T-cell (primary cell): ENCODE measurements around the gene TIE1. TPM values are rescaled to one million over a fixed set of nuclear protein-coding genes. Genes with fewer than 3 reads are reported as not detected.

Experiments used
- ATAC-seq, 4 experiments: fragments of 200-7000 bp in 3 of 4; fragments of 150-1000 bp in 1 of 4; cut with Tn5 transposase; replicated peaks in 1 of 4; 1 replicate in 3 of 4; 2 replicates in 1 of 4; pipeline ENCODE4 v1.10.0; 2021; ENCODE audit warnings: moderate library complexity in 3 of 4, mild to moderate bottlenecking in 2 of 4, moderate number of reproducible peaks in 1 of 4
- CTCF ChIA-PET, 2 donors: fragments of 300-600 bp; sonication (Branson Sonifier 250); formaldehyde crosslinking; loops; one replicate each; lab custom pipeline; 2022; ENCODE audit warnings: antibody characterized with exemption in 2 of 2; lab: Charles Lee
- POLR2A ChIA-PET, 2 donors: fragments of 300-600 bp; sonication (Branson Sonifier 250); formaldehyde crosslinking; loops; one replicate each; lab custom pipeline; 2022; ENCODE audit warnings: antibody characterized with exemption in 2 of 2; lab: Charles Lee
- DNase-seq, 35 experiments: peaks; one replicate each; pipeline versions ENCODE4 v3.0.0 to v3.0.0-alpha.2; 2013 to 2023
- H3K27ac ChIP-seq: one replicate; pipeline ENCODE4 v1.5.1; 2013; ENCODE audit warnings: low read length
- H3K27me3 ChIP-seq, 2 experiments: replicated peaks in 1 of 2; 1 replicate in 1 of 2; 2 replicates in 1 of 2; pipeline versions ENCODE4 v1.6.1 to v1.7.0; 2013; ENCODE audit warnings: low read length in 1 of 2, mixed read lengths in 1 of 2; ENCODE audit not compliant: control insufficient read depth in 2 of 2, insufficient read depth in 2 of 2; ENCODE audit errors: extremely low read depth in 1 of 2
- H3K36me3 ChIP-seq, 2 donors: 1 replicate in 1 of 2; 2 replicates in 1 of 2; pipeline versions ENCODE4 v1.6.1 to v1.7.0; 2013; ENCODE audit warnings: low read length in 1 of 2; ENCODE audit not compliant: control insufficient read depth in 2 of 2, insufficient read depth in 1 of 2; ENCODE audit errors: extremely low read depth in 1 of 2
- H3K4me1 ChIP-seq, 2 experiments: 1 replicate in 1 of 2; 2 replicates in 1 of 2; pipeline versions ENCODE4 v1.6.1 to v1.7.0; 2013; ENCODE audit warnings: low read length in 2 of 2, mixed read lengths in 1 of 2; ENCODE audit not compliant: insufficient read depth in 2 of 2, control insufficient read depth in 1 of 2; ENCODE audit errors: extremely low read depth in 1 of 2
- H3K4me3 ChIP-seq, 2 donors: 1 replicate in 1 of 2; 2 replicates in 1 of 2; pipeline versions ENCODE4 v1.5.1 to v1.7.0; 2013; ENCODE audit warnings: mild to moderate bottlenecking in 2 of 2, low read length in 1 of 2, moderate library complexity in 1 of 2; ENCODE audit not compliant: control insufficient read depth in 1 of 2; ENCODE audit errors: extremely low read depth in 1 of 2
- H3K9me3 ChIP-seq: 2 replicates; pipeline ENCODE4 v1.7.0; 2013
- H3K27ac Mint-ChIP-seq, 2 donors: one replicate each; pipeline ENCODE4 v1.8.0; 2020 to 2021; ENCODE audit warnings: mild to moderate bottlenecking in 2 of 2, mixed read lengths in 2 of 2
- H3K27me3 Mint-ChIP-seq, 2 donors: one replicate each; pipeline ENCODE4 v1.8.0; 2021 to 2022; ENCODE audit warnings: mixed read lengths in 2 of 2
- H3K36me3 Mint-ChIP-seq: one replicate; pipeline ENCODE4 v1.8.0; 2021; ENCODE audit warnings: mixed read lengths
- H3K4me1 Mint-ChIP-seq, 3 donors: one replicate each; pipeline ENCODE4 v1.8.0; 2020 to 2022; ENCODE audit warnings: mixed read lengths in 3 of 3, mild to moderate bottlenecking in 1 of 3
- H3K4me3 Mint-ChIP-seq, 3 donors: one replicate each; pipeline ENCODE4 v1.8.0; 2020 to 2022; ENCODE audit warnings: mild to moderate bottlenecking in 3 of 3, mixed read lengths in 3 of 3, moderate library complexity in 3 of 3
- H3K9me3 Mint-ChIP-seq, 3 donors: one replicate each; pipeline ENCODE4 v1.8.0; 2020 to 2022; ENCODE audit warnings: mixed read lengths in 3 of 3
- WGBS: methylation state at CpG from one replicate; pipeline ENCODE4 v1.1.5; 2013; ENCODE audit warnings: missing lambda C conversion rate; ENCODE audit not compliant: insufficient coverage; 5-methylcytosine and 5-hydroxymethylcytosine counted together
- total RNA-seq, 35 experiments: library from RNA in 6 of 35; stranded (reverse) in 6 of 35; fragments of 120-200 nt in 1 of 35; gene quantifications; one replicate each; pipeline versions ENCODE4 v1.2.1 to v1.2.4 and lab custom pipeline; 2013 to 2026

TIE1 gene
- total RNA-seq, 5 donors from 2014 or later (not counting 1 experiment from before 2014, with no cell fraction given), result 0.26 to 1.9 (median 0.32) TPM

- ChIA-PET CTCF (no interaction called here), POLR2A (no interaction called here)
- no peak for DNase-seq
- Histone ChIP-seq H3K27me3 (peaks cover 0 to 2% of the 10 kb centered on the region in 2 experiments), H3K27ac (no peak overlapping the region), H3K36me3 (no peaks in the 10 kb centered on the region), H3K9me3 (no peaks in the 10 kb centered on the region), H3K4me1 (peaks cover 13% of the 10 kb centered on the region in 2 experiments), H3K4me3 (no peak overlapping the region)
- no peaks in the 10 kb centered on the region for H3K9me3 Mint-ChIP-seq
- ATAC-seq, result no peak
- no peaks in the 10 kb centered on the region for H3K36me3 Mint-ChIP-seq
- WGBS, result 75% methylated on average over 5 of the region's 5 CpGs
- H3K4me3 Mint-ChIP-seq, result no peak overlapping the region
- no peaks in the 10 kb centered on the region for H3K27me3 Mint-ChIP-seq
- H3K27ac Mint-ChIP-seq, result no peak overlapping the region
- peaks cover 21 to 22% (median 22%) of the 10 kb centered on the region in 3 donors for H3K4me1 Mint-ChIP-seq
Measured at GRCh38 chr1:43292679-43293078, 8.1 kb upstream of the TIE1 start.

DNA sequence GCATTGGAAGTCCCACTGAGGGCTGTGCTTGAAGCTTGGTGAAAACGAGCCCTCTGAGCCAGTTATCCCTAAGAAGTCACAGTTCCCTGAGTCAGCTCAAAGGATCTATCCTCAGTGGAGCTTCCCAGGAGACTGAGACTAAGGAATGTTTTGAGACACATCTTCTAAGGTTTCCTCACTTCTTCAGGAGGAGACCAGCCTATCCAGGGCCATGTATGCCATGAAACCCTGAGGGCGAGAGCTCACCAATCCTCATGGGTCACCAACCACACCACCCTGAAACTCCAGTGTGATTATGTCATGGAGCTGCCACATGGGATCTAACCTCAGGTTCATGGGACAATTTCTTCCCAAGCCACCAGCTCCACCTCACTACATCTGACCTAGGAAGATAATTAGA lies 7.6 kb upstream of the TIE1 start:
- H3K4me1 ChIP-seq, result peaks cover 13% of the 10 kb centered on the region in 2 experiments
- no peak overlapping the region for H3K27ac ChIP-seq
- ATAC-seq, result no peak
- Mint-ChIP-seq H3K36me3 (no peaks in the 10 kb centered on the region), H3K27me3 (no peaks in the 10 kb centered on the region), H3K27ac (no peak overlapping the region), H3K4me1 (peaks cover 21 to 22% (median 22%) of the 10 kb centered on the region in 3 donors), H3K4me3 (no peak overlapping the region), H3K9me3 (no peaks in the 10 kb centered on the region)
- H3K36me3 ChIP-seq, result no peaks in the 10 kb centered on the region
- peaks cover 0 to under 1% of the 10 kb centered on the region in 2 experiments for H3K27me3 ChIP-seq
- ChIA-PET CTCF (no interaction called here), POLR2A (no interaction called here)
- no peak for DNase-seq
- H3K4me3 ChIP-seq, result no peak overlapping the region
- 83% methylated on average over 2 of the region's 2 CpGs for WGBS
- H3K9me3 ChIP-seq, result no peaks in the 10 kb centered on the region

- Histone ChIP-seq H3K4me1 (peaks cover 13% of the 10 kb centered on the region in 2 experiments), H3K9me3 (no peaks in the 10 kb centered on the region), H3K27ac (no peak overlapping the region), H3K36me3 (no peaks in the 10 kb centered on the region), H3K27me3 (no peaks in the 10 kb centered on the region), H3K4me3 (no peak overlapping the region)
- Mint-ChIP-seq H3K4me3 (no peak overlapping the region), H3K27me3 (no peaks in the 10 kb centered on the region), H3K9me3 (no peaks in the 10 kb centered on the region), H3K36me3 (no peaks in the 10 kb centered on the region), H3K4me1 (peaks cover 21 to 22% (median 22%) of the 10 kb centered on the region in 3 donors), H3K27ac (peak overlapping the region in 1 of 2 donors; percentile 75)
- 83% methylated on average over 4 of the region's 7 CpGs for WGBS
- DNase-seq (no peak), ATAC-seq (no peak)
- POLR2A ChIA-PET, result no interaction called here
- CTCF ChIA-PET, result no interaction called here
Measured at GRCh38 chr1:43293896-43294760, 6.7 kb upstream of the TIE1 start.

DNA sequence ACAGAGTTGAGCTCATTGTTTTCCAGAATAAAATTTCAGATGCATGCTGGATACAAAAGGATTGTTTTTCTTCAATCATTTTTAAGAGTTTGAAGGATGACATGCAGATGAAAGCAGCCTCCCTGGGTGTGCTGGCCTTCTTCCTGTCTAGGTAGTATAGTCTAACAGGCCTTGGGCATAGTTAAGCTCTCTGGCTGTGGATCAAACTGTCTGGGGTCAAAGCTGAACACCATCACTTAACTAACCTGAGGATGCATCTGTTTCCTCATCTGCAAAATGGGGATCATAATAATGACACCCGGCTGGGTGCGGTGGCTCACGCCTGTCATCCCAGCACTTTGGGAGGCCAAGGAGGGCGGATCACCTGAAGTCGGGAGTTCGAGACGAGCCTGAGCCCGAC lies 6.0 kb upstream of the TIE1 start:
- Histone ChIP-seq H3K4me3 (no peak overlapping the region), H3K27ac (no peak overlapping the region), H3K4me1 (peaks cover 13% of the 10 kb centered on the region in 2 experiments), H3K27me3 (no peaks in the 10 kb centered on the region), H3K36me3 (no peaks in the 10 kb centered on the region), H3K9me3 (no peaks in the 10 kb centered on the region)
- CTCF ChIA-PET, result no interaction called here
- DNase-seq, result no peak
- POLR2A ChIA-PET, result no interaction called here
- Mint-ChIP-seq H3K27ac (peak overlapping the region in 1 of 2 donors; percentile 75), H3K4me3 (no peak overlapping the region), H3K9me3 (no peaks in the 10 kb centered on the region), H3K4me1 (peaks cover 21 to 22% (median 22%) of the 10 kb centered on the region in 3 donors), H3K27me3 (no peaks in the 10 kb centered on the region), H3K36me3 (no peaks in the 10 kb centered on the region)
- no CpG with 5 or more reads among the region's 8 CpGs for WGBS
- no peak for ATAC-seq

DNA sequence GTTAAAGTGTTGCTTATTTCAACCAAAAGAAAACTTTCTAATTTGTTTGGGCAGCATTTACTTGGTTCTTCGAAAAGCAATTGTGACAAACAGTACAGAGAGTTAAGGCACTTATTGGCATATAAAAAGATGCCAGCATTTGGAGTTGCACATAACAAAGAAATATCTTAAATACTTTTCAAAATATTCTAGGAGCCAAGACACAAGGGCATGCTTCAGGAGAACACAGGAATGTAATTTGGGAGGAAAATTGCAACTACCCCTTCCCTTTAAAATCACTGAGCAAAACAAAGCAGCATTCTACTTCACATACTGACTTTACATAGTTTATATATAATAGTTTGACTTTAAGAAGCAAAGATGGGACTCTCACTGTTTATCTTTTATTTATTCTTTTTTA lies 4.6 kb upstream of the TIE1 start:
- peak overlapping the region in 1 of 3 donors; percentile 15 for H3K4me3 Mint-ChIP-seq
- no peaks in the 10 kb centered on the region for H3K9me3 Mint-ChIP-seq
- H3K36me3 Mint-ChIP-seq, result no peaks in the 10 kb centered on the region

DNA sequence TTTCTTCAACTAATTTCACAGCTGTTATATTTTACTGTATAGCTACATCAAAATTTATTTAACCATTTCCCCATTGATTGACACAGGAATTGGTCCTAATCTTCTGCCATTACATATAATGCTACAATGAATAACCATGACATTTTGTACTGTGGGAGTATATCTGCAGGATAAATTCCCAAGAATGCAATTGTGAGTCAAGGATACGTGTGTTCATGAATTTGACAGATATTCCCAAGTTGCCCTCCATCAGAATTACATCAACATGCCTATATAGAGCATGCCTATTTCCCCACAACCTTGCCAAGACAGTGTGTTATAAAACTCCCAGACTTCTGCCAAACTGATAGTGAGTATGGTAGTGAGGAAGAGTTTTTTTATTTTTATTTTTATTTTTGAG lies 2.7 kb upstream of the TIE1 start:
- Mint-ChIP-seq H3K4me1 (peaks cover 21 to 22% (median 22%) of the 10 kb centered on the region in 3 donors), H3K27ac (no peak overlapping the region), H3K9me3 (no peaks in the 10 kb centered on the region), H3K4me3 (no peak overlapping the region), H3K36me3 (no peaks in the 10 kb centered on the region), H3K27me3 (no peaks in the 10 kb centered on the region)
- Histone ChIP-seq H3K4me1 (peaks cover 13% of the 10 kb centered on the region in 2 experiments), H3K27me3 (no peaks in the 10 kb centered on the region), H3K4me3 (no peak overlapping the region), H3K9me3 (no peaks in the 10 kb centered on the region), H3K27ac (no peak overlapping the region), H3K36me3 (no peaks in the 10 kb centered on the region)
- no peak for DNase-seq
- no peak for ATAC-seq
- WGBS, result no CpG with 5 or more reads among the region's 1 CpG
- CTCF ChIA-PET, result no interaction called here
- POLR2A ChIA-PET, result no interaction called here

More for the DNA sequence above, 4.6 kb upstream of the TIE1 start:
- peaks cover 21 to 22% (median 22%) of the 10 kb centered on the region in 3 donors for H3K4me1 Mint-ChIP-seq
- POLR2A ChIA-PET, result no interaction called here
- Histone ChIP-seq H3K4me1 (peaks cover 13% of the 10 kb centered on the region in 2 experiments), H3K27ac (no peak overlapping the region), H3K36me3 (no peaks in the 10 kb centered on the region), H3K4me3 (no peak overlapping the region), H3K9me3 (no peaks in the 10 kb centered on the region), H3K27me3 (no peaks in the 10 kb centered on the region)
- no peaks in the 10 kb centered on the region for H3K27me3 Mint-ChIP-seq
- H3K27ac Mint-ChIP-seq, result peak overlapping the region; percentile 70 to 88
- no peak for ATAC-seq
- no peak for DNase-seq
- no CpG with 5 or more reads among the region's 1 CpG for WGBS
- CTCF ChIA-PET, result no interaction called here
